Lung (tissue), 12 donors: ENCODE data around the gene WASL. TPM values are rescaled to one million over a fixed set of nuclear protein-coding genes. Genes with fewer than 3 reads are reported as not detected.
A peak's percentile ranks its signal among the peaks of the same experiment; 100 is the strongest.

Experiments used
- ATAC-seq: fragments of 200-7000 bp; cut with Tn5 transposase; one replicate; pipeline ENCODE4 v1.9.1; 2020; ENCODE audit warnings: moderate number of reproducible peaks; ENCODE audit not compliant: insufficient read depth, low FRiP score
- DNase-seq, 3 donors: peaks; one replicate each; pipeline ENCODE4 v3.0.0-alpha.2; 2013 to 2017
- H3K27ac ChIP-seq, 2 donors: one replicate each; pipeline ENCODE4 v1.5.1; 2013; ENCODE audit warnings: mild to moderate bottlenecking in 2 of 2, moderate library complexity in 2 of 2, control low read depth in 1 of 2, inconsistent platforms in 1 of 2, low read depth in 1 of 2, low read length in 1 of 2
- H3K27me3 ChIP-seq, 3 donors: one replicate each; pipeline ENCODE4 v1.5.1; 2013; ENCODE audit warnings: low read length in 2 of 3; ENCODE audit not compliant: control insufficient read depth in 3 of 3, insufficient read depth in 3 of 3
- H3K36me3 ChIP-seq, 4 donors: one replicate each; pipeline ENCODE4 v1.5.1; 2013; ENCODE audit warnings: low read length in 4 of 4, mild to moderate bottlenecking in 1 of 4, moderate library complexity in 1 of 4; ENCODE audit not compliant: control insufficient read depth in 4 of 4, insufficient read depth in 4 of 4
- H3K4me1 ChIP-seq, 5 donors: one replicate each; pipeline ENCODE4 v1.5.1; 2013; ENCODE audit warnings: low read length in 5 of 5, mild to moderate bottlenecking in 2 of 5, moderate library complexity in 1 of 5; ENCODE audit not compliant: control insufficient read depth in 5 of 5, insufficient read depth in 5 of 5
- H3K4me3 ChIP-seq: one replicate; pipeline ENCODE4 v1.5.1; 2013; ENCODE audit warnings: mild to moderate bottlenecking, control low read depth, moderate library complexity
- H3K9ac ChIP-seq, 2 donors: one replicate each; pipeline ENCODE4 v1.5.1; 2013; ENCODE audit warnings: low read length in 2 of 2, control low read depth in 1 of 2; ENCODE audit not compliant: insufficient read depth in 1 of 2
- H3K9me3 ChIP-seq, 4 donors: one replicate each; pipeline ENCODE4 v1.5.1; 2013; ENCODE audit warnings: low read length in 3 of 4, mild to moderate bottlenecking in 1 of 4, moderate library complexity in 1 of 4; ENCODE audit not compliant: control insufficient read depth in 4 of 4, insufficient read depth in 3 of 4
- CTCF ChIP-seq: IDR thresholded peaks from 2 replicates; pipeline ENCODE4 v1.5.1; 2012; ENCODE audit warnings: mild to moderate bottlenecking; ENCODE audit errors: control extremely low read depth, extremely low read depth
- WGBS, 2 donors: extraction: QIAGEN DNeasy Blood & Tissue Kit; methylation state at CpG; one replicate each; pipeline ENCODE4 v1.1.7; 2013; 5-methylcytosine and 5-hydroxymethylcytosine counted together
- polyA plus RNA-seq, 2 donors: library from polyadenylated mRNA; stranded (reverse); fragments of 200-250 nt; gene quantifications; one replicate each; pipeline ENCODE4 v1.2.1, GENCODE V29; 2013
- total RNA-seq, 2 donors: library from RNA; depleted of rRNA in 1 of 2; stranded (reverse); fragments of >200 nt in 1 of 2; gene quantifications; one replicate each; pipeline ENCODE4 v1.2.1, GENCODE V29; 2014 to 2021
- donor health status: control.
- donor health status: control.
- donor health status: Bipolar disorder and iron deficiency.
- donor health status: healthy.
- donor health status: DM: yes; HTN: yes; CAD: no.

Gene WASL
- total and polyA plus RNA-seq, 4 donors: 11.8 to 52.7 (median 22.2) TPM

GRCh38 chr7:123665157-123665556 lies 83.6 kb downstream of the WASL start:
- no peak for ATAC-seq
- DNase-seq: peak in 1 of 3 donors; percentile 21
- H3K4me3 ChIP-seq: no peak overlapping the region
- H3K27ac ChIP-seq: peak overlapping the region in 1 of 2 donors; percentile 77
- 64 to 79% methylated on average over 2 of the region's 2 CpGs for WGBS, 2 donors
- H3K9me3 ChIP-seq: peaks cover 0 to 2% (median 0%) of the 10 kb centered on the region in 4 donors
- H3K27me3 ChIP-seq: no peaks in the 10 kb centered on the region
- no peak for TF ChIP-seq CTCF
- H3K9ac ChIP-seq: no peak overlapping the region
- no peaks in the 10 kb centered on the region for H3K36me3 ChIP-seq
- H3K4me1 ChIP-seq: peaks cover 0 to 12% (median 0%) of the 10 kb centered on the region in 5 donors

- DNase-seq: no peak
- no peak overlapping the region for H3K4me3 ChIP-seq
- H3K27ac ChIP-seq: peak overlapping the region in 1 of 2 donors; percentile 46
- no peak overlapping the region for H3K9ac ChIP-seq
- no peak for TF ChIP-seq CTCF
- H3K27me3 ChIP-seq: no peaks in the 10 kb centered on the region
- 94 to 95% methylated on average over 6 of the region's 6 CpGs for WGBS, 2 donors
- ATAC-seq: no peak
- peaks cover 0 to 2% (median 0%) of the 10 kb centered on the region in 4 donors for H3K9me3 ChIP-seq
- H3K4me1 ChIP-seq: peaks cover 0 to 15% (median 0%) of the 10 kb centered on the region in 5 donors
- H3K36me3 ChIP-seq: peaks cover 0 to 4% (median 0%) of the 10 kb centered on the region in 4 donors
Observed at GRCh38 chr7:123663200-123663599, 85.6 kb downstream of the WASL start.

- Histone ChIP-seq H3K27ac (peak overlapping the region in 1 of 2 donors; percentile 46), H3K9ac (no peak overlapping the region), H3K4me1 (peaks cover 0 to 18% (median 0%) of the 10 kb centered on the region in 5 donors), H3K9me3 (peaks cover 0 to 2% (median 0%) of the 10 kb centered on the region in 4 donors), H3K36me3 (peaks cover 0 to 4% (median 0%) of the 10 kb centered on the region in 4 donors), H3K27me3 (no peaks in the 10 kb centered on the region), H3K4me3 (no peak overlapping the region)
- ATAC-seq (no peak), DNase-seq (no peak)
- WGBS, 2 donors: 68 to 69% methylated on average over 3 of the region's 3 CpGs
- no peak for TF ChIP-seq CTCF
Observed at GRCh38 chr7:123662755-123663154, 86.0 kb downstream of the WASL start.

- H3K9ac ChIP-seq: no peak overlapping the region
- H3K27me3 ChIP-seq: no peaks in the 10 kb centered on the region
- H3K4me1 ChIP-seq: peaks cover 0 to 18% (median 0%) of the 10 kb centered on the region in 5 donors
- H3K4me3 ChIP-seq: no peak overlapping the region
- no peak for DNase-seq
- peaks cover 0 to 2% (median 0%) of the 10 kb centered on the region in 4 donors for H3K9me3 ChIP-seq
- TF ChIP-seq CTCF: no peak
- no peak overlapping the region for H3K27ac ChIP-seq
- no peak for ATAC-seq
- 93% methylated on average over 15 of the region's 15 CpGs for WGBS, 2 donors
- H3K36me3 ChIP-seq: peaks cover 0 to 4% (median 0%) of the 10 kb centered on the region in 4 donors
Observed at GRCh38 chr7:123662293-123662692, 86.5 kb downstream of the WASL start.
